IMR-90 (cell line): Measurements from ENCODE around the gene TEK. TPM values are rescaled to one million over a fixed set of nuclear protein-coding genes. Genes with fewer than 3 reads are reported as not detected.

Experiments
- ATAC-seq: fragments of 200-7000 bp; cut with Tn5 transposase; 2 replicates; pipeline ENCODE4 v1.9.1; 2020; ENCODE audit warnings: low read depth, mild to moderate bottlenecking, moderate library complexity
- BruUV-seq: library from RNA; stranded (reverse); fragments of 400-500 nt; replicated peaks from 2 replicates; lab custom pipeline; 2021; lab: Mats Ljungman, UMichigan
- CTCF ChIA-PET: fragments of 300-600 bp; formaldehyde crosslinking; extraction: SDS; loops from one replicate; lab custom pipeline; 2021; ENCODE audit warnings: antibody characterized with exemption; lab: Yijun Ruan, JAX
- POLR2A ChIA-PET: fragments of 300-600 bp; sonication (Branson Sonifier 250); formaldehyde crosslinking; loops from one replicate; lab custom pipeline; 2022; ENCODE audit warnings: antibody characterized with exemption; ENCODE audit not compliant: unreplicated experiment; lab: Charles Lee
- DNase-seq: peaks from one replicate; pipeline ENCODE4 v3.0.0; 2013
- H2AFZ ChIP-seq: replicated peaks from 2 replicates; pipeline ENCODE3; 2013; ENCODE audit warnings: low read length, mild to moderate bottlenecking; ENCODE audit not compliant: poor library complexity
- H2AK5ac ChIP-seq: 2 replicates; pipeline ENCODE4 v1.6.1; 2013; ENCODE audit warnings: low read depth, low read length, inconsistent platforms
- H2AK9ac ChIP-seq: replicated peaks from 2 replicates; pipeline ENCODE3; 2013; ENCODE audit warnings: mild to moderate bottlenecking, low read depth, low read length, moderate library complexity; ENCODE audit not compliant: poor library complexity
- H2BK120ac ChIP-seq: 2 replicates; pipeline ENCODE4 v1.6.1; 2013; ENCODE audit warnings: low read depth, low read length, inconsistent platforms
- H2BK15ac ChIP-seq: 3 replicates; pipeline ENCODE4 v1.6.1; 2013; ENCODE audit warnings: low read depth, low read length, inconsistent platforms
- H2BK20ac ChIP-seq: 2 replicates; pipeline ENCODE4 v1.6.1; 2013; ENCODE audit warnings: low read depth, mild to moderate bottlenecking, inconsistent platforms, low read length, moderate library complexity
- H2BK5ac ChIP-seq: 2 replicates; pipeline ENCODE4 v1.6.1; 2013; ENCODE audit warnings: mild to moderate bottlenecking, low read depth, low read length, inconsistent platforms; ENCODE audit not compliant: poor library complexity, severe bottlenecking
- H3K14ac ChIP-seq: replicated peaks from 2 replicates; pipeline ENCODE4 v1.6.1; 2013; ENCODE audit warnings: low read depth, low read length, inconsistent platforms
- H3K18ac ChIP-seq: 2 replicates; pipeline ENCODE4 v1.6.1; 2013; ENCODE audit warnings: low read depth, low read length, control low read depth
- H3K23ac ChIP-seq: 2 replicates; pipeline ENCODE4 v1.6.1; 2013; ENCODE audit warnings: low read depth, low read length, inconsistent platforms
- H3K27ac ChIP-seq: 2 replicates; pipeline ENCODE4 v1.5.1; 2013; ENCODE audit warnings: mild to moderate bottlenecking, control low read depth, low read length; ENCODE audit not compliant: insufficient read depth
- H3K27me3 ChIP-seq: 2 replicates; pipeline ENCODE4 v1.6.1; 2013; ENCODE audit warnings: low read length; ENCODE audit not compliant: control insufficient read depth, insufficient read depth
- H3K36me3 ChIP-seq: 2 replicates; pipeline ENCODE4 v1.6.1; 2013; ENCODE audit warnings: low read length, mixed read lengths; ENCODE audit not compliant: control insufficient read depth, insufficient read depth
- H3K4ac ChIP-seq: 2 replicates; pipeline ENCODE4 v1.6.1; 2013; ENCODE audit warnings: low read depth, low read length, inconsistent platforms
- H3K4me1 ChIP-seq: 2 replicates; pipeline ENCODE4 v1.6.1; 2013; ENCODE audit warnings: low read length, mixed read lengths; ENCODE audit not compliant: control insufficient read depth, insufficient read depth
- H3K4me2 ChIP-seq: 2 replicates; pipeline ENCODE4 v1.6.1; 2013; ENCODE audit warnings: low read depth, mild to moderate bottlenecking, control low read depth, low read length, moderate library complexity
- H3K4me3 ChIP-seq: 2 replicates; pipeline ENCODE4 v1.5.1; 2013; ENCODE audit warnings: low read depth, mild to moderate bottlenecking, control low read depth, low read length, moderate library complexity; ENCODE audit not compliant: insufficient read depth
- H3K56ac ChIP-seq: 2 replicates; pipeline ENCODE4 v1.6.1; 2013; ENCODE audit warnings: low read length, inconsistent platforms; ENCODE audit not compliant: insufficient read depth; ENCODE audit errors: extremely low read depth
- H3K79me1 ChIP-seq, 2 experiments: 2 replicates each; pipeline ENCODE4 v1.6.1; 2013; ENCODE audit warnings: low read length in 2 of 2, inconsistent platforms in 1 of 2, low read depth in 1 of 2
- H3K9ac ChIP-seq: 2 replicates; pipeline ENCODE4 v1.6.1; 2013; ENCODE audit warnings: low read depth, low read length, control low read depth
- H3K9me1 ChIP-seq: 2 replicates; pipeline ENCODE4 v1.6.1; 2013; ENCODE audit warnings: low read length, inconsistent platforms; ENCODE audit not compliant: insufficient read depth
- H3K9me3 ChIP-seq: 2 replicates; pipeline ENCODE4 v1.6.1; 2013; ENCODE audit warnings: low read length; ENCODE audit not compliant: control insufficient read depth, insufficient read depth
- H4K20me1 ChIP-seq: 2 replicates; pipeline ENCODE4 v1.6.1; 2013; ENCODE audit warnings: low read length, inconsistent platforms; ENCODE audit not compliant: insufficient read depth
- H4K5ac ChIP-seq: 2 replicates; pipeline ENCODE4 v1.6.1; 2013; ENCODE audit warnings: mild to moderate bottlenecking, low read depth, low read length, control low read depth
- H4K8ac ChIP-seq, 2 experiments: 2 replicates each; pipeline ENCODE4 v1.6.1; 2013; ENCODE audit warnings: low read depth in 2 of 2, low read length in 2 of 2, control low read depth in 1 of 2, inconsistent platforms in 1 of 2
- H4K91ac ChIP-seq: 2 replicates; pipeline ENCODE4 v1.6.1; 2013; ENCODE audit warnings: low read depth, low read length, inconsistent platforms; ENCODE audit not compliant: insufficient read depth
- FOS ChIP-seq: fragments of 150-350 bp; IDR thresholded peaks from 2 replicates; pipeline ENCODE4 v1.6.1; 2016; ENCODE audit warnings: low read depth, low read length
- RFX5 ChIP-seq: IDR thresholded peaks from 2 replicates; pipeline ENCODE4 v1.8.0; 2012; ENCODE audit warnings: low read depth, mild to moderate bottlenecking, low read length, moderate library complexity
- WGBS, 2 experiments: methylation state at CpG; one replicate each; pipeline versions ENCODE4 v1.1.5 to v1.1.7; 2013; ENCODE audit warnings: missing lambda C conversion rate in 2 of 2; ENCODE audit not compliant: insufficient read length in 1 of 2; ENCODE audit errors: extremely low coverage in 2 of 2; 5-methylcytosine and 5-hydroxymethylcytosine counted together
- dilution Hi-C: fragments of 300-500 bp; cut with HindIII; formaldehyde crosslinking; loops from one replicate; pipeline ENCODE4 v1.14.3; 2018; ENCODE audit warnings: low sequenced_read_pairs; ENCODE audit not compliant: unreplicated experiment
- in situ Hi-C: fragments of 300-500 bp; cut with MboI; formaldehyde crosslinking; loops from 3 replicates; pipeline ENCODE4 v1.14.3; 2019; ENCODE audit warnings: low sequenced_read_pairs, inconsistent platforms, mixed read lengths
- intact Hi-C: fragments of 100-400 bp; cut with micrococcal nuclease; formaldehyde crosslinking; loops from 2 replicates; pipeline ENCODE4 v1.10.0; 2022
- polyA plus RNA-seq, 3 experiments: library from polyadenylated mRNA; depleted of rRNA; stranded (reverse); fragments of >200 nt; gene quantifications; 2 replicates each; pipeline ENCODE4 v1.2.3, GENCODE V29; 2012; ENCODE audit warnings: low replicate concordance in 1 of 3
- total RNA-seq: library from RNA; depleted of rRNA; stranded (reverse); fragments of >200 nt; gene quantifications from 2 replicates; pipeline ENCODE4 v1.2.3, GENCODE V29; 2012

TEK gene
- total and polyA plus RNA-seq, 2 of the 4 experiments (the other 2 are of a cell fraction): 6.3 to 11.7 TPM

DNA sequence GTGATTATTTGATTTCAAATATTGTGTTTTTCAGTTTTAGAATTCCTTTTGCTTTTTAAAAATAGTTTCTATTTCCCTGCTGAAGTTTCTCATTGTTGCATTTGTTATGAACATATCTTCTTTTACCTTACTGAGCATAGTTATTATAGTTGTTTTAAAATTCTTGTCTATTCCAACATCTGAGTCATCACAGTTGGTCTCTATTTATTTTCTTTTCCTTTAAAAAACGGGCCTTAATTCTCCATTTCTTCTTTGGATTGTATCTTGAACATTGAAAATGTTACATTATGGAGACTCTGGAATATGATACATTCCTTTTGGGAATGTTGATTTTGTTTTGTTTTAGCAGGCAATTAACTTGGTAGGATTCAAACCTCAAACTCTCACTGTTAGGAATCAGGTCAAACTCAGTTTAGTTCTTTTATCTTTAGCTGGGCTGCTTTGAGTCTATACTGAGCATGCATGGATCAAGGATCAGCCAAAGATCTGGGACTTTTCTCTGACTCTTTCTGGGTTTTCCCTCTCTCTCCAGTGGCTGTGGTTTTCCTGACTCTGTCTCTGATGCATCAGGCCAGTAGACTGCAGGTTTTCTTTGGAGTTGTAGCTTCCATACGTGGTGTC is 70.3 kb downstream of the TEK start:
- peak overlapping the region; percentile 5 to 78; a peak in 3 of 4 replicates for H4K8ac ChIP-seq
- dilution Hi-C loops (no loop called here), in situ Hi-C loops (no loop called here), intact Hi-C loops (no loop called here)
- DNase-seq (peak; percentile 84), ATAC-seq (peak; percentile 61)
- no peak overlapping the region for H2AK9ac ChIP-seq
- H3K27ac ChIP-seq: peak overlapping the region; percentile 83; the same call in 1 of the 2 replicates
- no TSS peak for BruUV-seq
- H2AFZ ChIP-seq: no peak overlapping the region
- POLR2A ChIA-PET: interaction anchor here (0.6 kb wide), 1 partner anchor 54 kb away, joined by 3 read pairs; no protein-coding TSS in a partner anchor
- 0 out of 2 replicates have a peak overlapping the region, but pooled peaks have one; percentile 42 for H3K9ac ChIP-seq
- H3K79me1 ChIP-seq: peaks cover 3 to 10% of the 10 kb centered on the region in 2 experiments; a peak in 2 of 4 replicates
- peak overlapping the region; percentile 59; the same call in 1 of the 2 replicates for H2AK5ac ChIP-seq
- CTCF ChIA-PET: no interaction called here
- H3K18ac ChIP-seq: peak overlapping the region; percentile 98
- no peaks in the 10 kb centered on the region; the same call in 1 of the 2 replicates for H3K9me3 ChIP-seq
- H3K56ac ChIP-seq: peak overlapping the region; percentile 67
- H2BK5ac ChIP-seq: peak overlapping the region; percentile 87
- H3K4ac ChIP-seq: peak overlapping the region; percentile 81
- no CpG with 5 or more reads among the region's 2 CpGs for WGBS, 2 experiments
- H3K4me3 ChIP-seq: no peak overlapping the region
- 0 out of 3 replicates have a peak overlapping the region, but pooled peaks have one; percentile 41 for H2BK15ac ChIP-seq
- no peaks in the 10 kb centered on the region for H4K20me1 ChIP-seq
- no peaks in the 10 kb centered on the region for H3K27me3 ChIP-seq
- H4K91ac ChIP-seq: peak overlapping the region; percentile 51
- peak overlapping the region; percentile 11; the same call in 1 of the 2 replicates for H3K14ac ChIP-seq
- peaks cover 8% of the 10 kb centered on the region for H3K9me1 ChIP-seq
- peaks cover 20% of the 10 kb centered on the region for H3K4me1 ChIP-seq
- peak overlapping the region; percentile 86 for H2BK120ac ChIP-seq
- H2BK20ac ChIP-seq: peak overlapping the region; percentile 75
- H3K36me3 ChIP-seq: peaks cover 13% of the 10 kb centered on the region
- peak overlapping the region; percentile 50; the same call in 1 of the 2 replicates for H3K4me2 ChIP-seq
- peak overlapping the region; percentile 50 for H3K23ac ChIP-seq
- H4K5ac ChIP-seq: peak overlapping the region; percentile 84
- TF ChIP-seq RFX5 (no peak), FOS (peak; percentile 19; the same call in 1 of the 2 replicates)
